GM23248 (cell line): ENCODE data around the gene RAB3IP.

ENCODE experiments used
- EZH2 ChIP-seq: fragments of 200-600 bp; sonication (generic); IDR thresholded peaks from 2 replicates; pipeline ENCODE4 v1.6.1; 2018; ENCODE audit warnings: antibody characterized with exemption, mild to moderate bottlenecking; ENCODE audit not compliant: insufficient read depth, poor library complexity, severe bottlenecking
- EZH2phosphoT487 ChIP-seq: fragments of 200-600 bp; sonication (generic); IDR thresholded peaks from 2 replicates; pipeline ENCODE4 v1.6.1; 2018; ENCODE audit warnings: antibody characterized with exemption, moderate library complexity, mild to moderate bottlenecking, low read depth; ENCODE audit not compliant: insufficient read depth

- TF ChIP-seq EZH2 (no peak), EZH2phosphoT487 (no peak)
Measured at GRCh38 chr12:69779928-69780327, 41.3 kb downstream of the RAB3IP start.
